Neural cell (in vitro differentiated cells): ENCODE results near the gene DIRAS1. TPM values are rescaled to one million over a fixed set of nuclear protein-coding genes. Genes with fewer than 3 reads are reported as not detected.

ENCODE experiments used
- H2AFZ ChIP-seq: fragments of 200-600, 300-800 bp; sonication (generic), shearing (Covaris generic); 2 replicates; pipeline ENCODE4 v1.6.0; 2014; ENCODE audit warnings: low read depth, mild to moderate bottlenecking, antibody characterized with exemption, low read length, moderate library complexity
- H3F3A ChIP-seq: fragments of 200-600 bp; shearing (Covaris generic); 2 replicates; pipeline ENCODE4 v1.6.1; 2016; ENCODE audit warnings: mild to moderate bottlenecking, moderate library complexity, mixed read lengths, antibody characterized with exemption, low read length; ENCODE audit not compliant: insufficient read depth, poor library complexity, severe bottlenecking
- H3K27ac ChIP-seq: fragments of 200-600, 300-800 bp; sonication (generic), shearing (Covaris generic); 2 replicates; pipeline ENCODE4 v1.5.1; 2014; ENCODE audit warnings: mild to moderate bottlenecking, low read length, moderate library complexity
- H3K27me3 ChIP-seq: fragments of 300-800, 200-600 bp; sonication (generic), shearing (Covaris generic); 2 replicates; pipeline ENCODE4 v1.6.0; 2014; ENCODE audit warnings: mild to moderate bottlenecking, low read depth, low read length, moderate library complexity; ENCODE audit not compliant: insufficient read depth
- H3K36me3 ChIP-seq: fragments of 300-800, 200-600 bp; sonication (generic), shearing (Covaris generic); 2 replicates; pipeline ENCODE4 v1.5.1; 2014; ENCODE audit warnings: mild to moderate bottlenecking, antibody characterized with exemption, low read length, moderate library complexity; ENCODE audit not compliant: insufficient read depth
- H3K4me2 ChIP-seq: fragments of 300-800, 200-600 bp; sonication (generic), shearing (Covaris generic); 2 replicates; pipeline ENCODE4 v1.6.0; 2014; ENCODE audit warnings: mild to moderate bottlenecking, low read length
- H3K4me3 ChIP-seq: fragments of 300-800, 200-600 bp; sonication (generic), shearing (Covaris generic); 2 replicates; pipeline ENCODE4 v1.5.1; 2014; ENCODE audit warnings: mild to moderate bottlenecking, low read length, moderate library complexity
- H3K79me2 ChIP-seq: fragments of 200-600 bp; shearing (Covaris generic); replicated peaks from 2 replicates; pipeline ENCODE4 v1.6.0; 2014; ENCODE audit warnings: mild to moderate bottlenecking, low read length, moderate library complexity; ENCODE audit not compliant: insufficient read depth
- H3K9ac ChIP-seq: fragments of 300-800, 200-600 bp; sonication (generic), shearing (Covaris generic); 2 replicates; pipeline ENCODE4 v1.6.1; 2016; ENCODE audit warnings: mild to moderate bottlenecking, low read length, mixed read lengths
- H3K9me2 ChIP-seq: fragments of 200-600 bp; shearing (Covaris generic); 2 replicates; pipeline ENCODE4 v1.6.1; 2016; ENCODE audit warnings: mild to moderate bottlenecking, low read length, mixed read lengths; ENCODE audit not compliant: insufficient read depth
- H3K9me3 ChIP-seq: fragments of 200-600, 300-800 bp; sonication (generic), shearing (Covaris generic); 2 replicates; pipeline ENCODE4 v1.6.1; 2016; ENCODE audit warnings: mild to moderate bottlenecking, mixed run types, low read length, moderate library complexity, mixed read lengths
- H4K20me1 ChIP-seq: fragments of 200-600 bp; shearing (Covaris generic); 2 replicates; pipeline ENCODE4 v1.6.1; 2016; ENCODE audit warnings: mild to moderate bottlenecking, mixed run types; ENCODE audit not compliant: insufficient read depth
- CTCF ChIP-seq: fragments of 450-650 bp; IDR thresholded peaks from 2 replicates; pipeline ENCODE4 v1.5.1; 2014; ENCODE audit warnings: antibody characterized with exemption, mild to moderate bottlenecking, moderate library complexity; ENCODE audit not compliant: poor library complexity, severe bottlenecking
- EP300 ChIP-seq: fragments of 450-650 bp; conservative IDR thresholded peaks from 2 replicates; pipeline ENCODE4 v1.6.1; 2014; ENCODE audit warnings: antibody characterized with exemption, mild to moderate bottlenecking, moderate library complexity; ENCODE audit not compliant: poor library complexity, severe bottlenecking
- EZH2 ChIP-seq: fragments of 200-600, 300-800 bp; shearing (Covaris generic), sonication (generic); IDR thresholded peaks from 2 replicates; pipeline ENCODE4 v1.6.1; 2014; ENCODE audit warnings: antibody characterized with exemption, low read length, borderline replicate concordance, mild to moderate bottlenecking; ENCODE audit not compliant: insufficient read depth, poor library complexity, severe bottlenecking
- MXI1 ChIP-seq: fragments of 450-650 bp; conservative IDR thresholded peaks from 2 replicates; pipeline ENCODE4 v1.6.1; 2014; ENCODE audit warnings: antibody characterized with exemption, mild to moderate bottlenecking; ENCODE audit not compliant: poor library complexity, severe bottlenecking
- POLR2AphosphoS5 ChIP-seq: IDR thresholded peaks from 2 replicates; pipeline ENCODE4 v1.6.1; 2012
- RAD21 ChIP-seq: fragments of 450-650 bp; conservative IDR thresholded peaks from 2 replicates; pipeline ENCODE4 v1.6.1; 2014; ENCODE audit warnings: antibody characterized with exemption, mild to moderate bottlenecking, moderate library complexity
- REST ChIP-seq: IDR thresholded peaks from 2 replicates; pipeline ENCODE4 v1.6.1; 2012; ENCODE audit warnings: borderline replicate concordance
- SMC3 ChIP-seq: fragments of 450-650 bp; conservative IDR thresholded peaks from 2 replicates; pipeline ENCODE4 v1.6.1; 2014; ENCODE audit warnings: antibody characterized with exemption, mild to moderate bottlenecking, moderate library complexity; ENCODE audit not compliant: poor library complexity
- TAF1 ChIP-seq: IDR thresholded peaks from 2 replicates; pipeline ENCODE4 v1.6.1; 2012; ENCODE audit warnings: low read depth
- polyA plus RNA-seq: library from polyadenylated mRNA; depleted of rRNA; stranded (reverse); fragments of >200 nt; gene quantifications from 2 replicates; pipeline ENCODE4 v1.2.3, GENCODE V29; 2014

The DIRAS1 gene
- polyA plus RNA-seq, 1 donor from 2014 or later: 39.8 TPM

GRCh38 chr19:2732157-2732725, 11.1 kb upstream of the DIRAS1 start:
- H3K9me2 ChIP-seq: no peaks in the 10 kb centered on the region
- H3K36me3 ChIP-seq: no peaks in the 10 kb centered on the region
- no peak overlapping the region for H2AFZ ChIP-seq
- TF ChIP-seq RAD21: no peak
- no peak for TF ChIP-seq POLR2AphosphoS5
- TF ChIP-seq EZH2: no peak
- no peak for TF ChIP-seq MXI1
- TF ChIP-seq CTCF: no peak
- no peak for TF ChIP-seq EP300
- no peak for TF ChIP-seq TAF1
- no peaks in the 10 kb centered on the region for H3K27me3 ChIP-seq
- no peaks in the 10 kb centered on the region for H4K20me1 ChIP-seq
- no peaks in the 10 kb centered on the region for H3F3A ChIP-seq
- H3K79me2 ChIP-seq: no peaks in the 10 kb centered on the region
- no peak overlapping the region for H3K9ac ChIP-seq
- H3K4me2 ChIP-seq: no peak overlapping the region
- H3K27ac ChIP-seq: no peak overlapping the region
- no peak overlapping the region for H3K4me3 ChIP-seq
- no peaks in the 10 kb centered on the region for H3K9me3 ChIP-seq

GRCh38 chr19:2731181-2731995, 10.2 kb upstream of the DIRAS1 start:
- Histone ChIP-seq H3K4me2 (no peak overlapping the region), H3K9me3 (no peaks in the 10 kb centered on the region), H3F3A (no peaks in the 10 kb centered on the region), H3K27ac (no peak overlapping the region), H3K36me3 (no peaks in the 10 kb centered on the region), H3K79me2 (no peaks in the 10 kb centered on the region), H3K9ac (no peak overlapping the region), H2AFZ (no peak overlapping the region), H4K20me1 (no peaks in the 10 kb centered on the region), H3K9me2 (no peaks in the 10 kb centered on the region), H3K4me3 (no peak overlapping the region), H3K27me3 (no peaks in the 10 kb centered on the region)
- TF ChIP-seq REST (no peak), MXI1 (no peak), POLR2AphosphoS5 (no peak), SMC3 (no peak), RAD21 (no peak), EZH2 (no peak), CTCF (no peak), EP300 (no peak), TAF1 (no peak)
